Testis (tissue), 2 donors: ENCODE measurements around the gene GAB2.

Experiments used
- POLR2A ChIP-seq: fragments of 450-650 bp; IDR thresholded peaks from one replicate; pipeline ENCODE4 v1.6.1; 2017; ENCODE audit warnings: antibody characterized with exemption, mild to moderate bottlenecking, moderate library complexity
- TF ChIP-seq, protein P1 (sequence below), 3 experiments: fragments of 450-650 bp in 2 of 3; fragments of 200-600 bp in 1 of 3; sonication (generic) in 1 of 3; IDR thresholded peaks; one replicate each; pipeline ENCODE4 v1.5.1; 2016 to 2019; ENCODE audit warnings: antibody characterized with exemption in 3 of 3, mild to moderate bottlenecking in 2 of 3, moderate library complexity in 1 of 3

DNA sequence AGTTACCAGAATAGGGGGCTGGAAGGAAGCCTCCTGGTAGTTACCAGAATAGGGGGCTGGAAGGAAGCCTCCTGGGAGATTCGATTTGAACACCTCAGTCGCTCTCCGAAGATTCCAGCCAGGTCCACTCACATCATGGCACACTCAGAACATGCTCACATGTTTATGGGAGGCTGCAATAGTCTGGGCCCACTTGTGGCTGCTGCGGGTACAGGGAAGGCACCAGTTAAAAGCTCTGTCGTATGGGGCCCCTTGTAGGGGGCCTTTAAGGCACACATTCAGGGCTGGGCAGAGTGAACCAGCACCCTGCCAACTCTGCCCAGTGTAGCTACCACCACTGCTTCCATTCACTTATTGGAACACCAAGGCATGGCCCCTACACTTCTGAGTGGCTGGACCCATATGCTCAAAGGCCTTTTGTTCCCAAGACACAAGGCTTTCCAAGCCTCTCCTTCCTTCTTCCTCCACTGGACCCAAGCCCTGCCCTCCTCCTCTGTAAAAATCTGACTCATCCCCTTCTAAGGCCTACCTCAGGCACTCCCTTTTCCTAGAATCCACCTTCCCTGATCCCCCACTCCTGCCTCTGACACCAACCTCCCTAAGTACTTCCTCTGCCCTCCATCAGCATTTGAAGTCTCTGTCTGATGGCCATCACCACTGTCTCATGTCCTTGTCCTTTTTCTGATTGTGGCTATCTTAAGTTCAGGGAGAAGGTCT lies 200.9 kb downstream of the GAB2 start:
- TF ChIP-seq POLR2A = no peak
- TF ChIP-seq, protein P1, sequence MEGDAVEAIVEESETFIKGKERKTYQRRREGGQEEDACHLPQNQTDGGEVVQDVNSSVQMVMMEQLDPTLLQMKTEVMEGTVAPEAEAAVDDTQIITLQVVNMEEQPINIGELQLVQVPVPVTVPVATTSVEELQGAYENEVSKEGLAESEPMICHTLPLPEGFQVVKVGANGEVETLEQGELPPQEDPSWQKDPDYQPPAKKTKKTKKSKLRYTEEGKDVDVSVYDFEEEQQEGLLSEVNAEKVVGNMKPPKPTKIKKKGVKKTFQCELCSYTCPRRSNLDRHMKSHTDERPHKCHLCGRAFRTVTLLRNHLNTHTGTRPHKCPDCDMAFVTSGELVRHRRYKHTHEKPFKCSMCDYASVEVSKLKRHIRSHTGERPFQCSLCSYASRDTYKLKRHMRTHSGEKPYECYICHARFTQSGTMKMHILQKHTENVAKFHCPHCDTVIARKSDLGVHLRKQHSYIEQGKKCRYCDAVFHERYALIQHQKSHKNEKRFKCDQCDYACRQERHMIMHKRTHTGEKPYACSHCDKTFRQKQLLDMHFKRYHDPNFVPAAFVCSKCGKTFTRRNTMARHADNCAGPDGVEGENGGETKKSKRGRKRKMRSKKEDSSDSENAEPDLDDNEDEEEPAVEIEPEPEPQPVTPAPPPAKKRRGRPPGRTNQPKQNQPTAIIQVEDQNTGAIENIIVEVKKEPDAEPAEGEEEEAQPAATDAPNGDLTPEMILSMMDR (IDR thresholded peaks at IDR 0.05) = no peak
